Measurements from ENCODE around the gene SELENOS. TPM values are rescaled to one million over a fixed set of nuclear protein-coding genes. Genes with fewer than 3 reads are reported as not detected.

The SELENOS gene
- total and polyA plus RNA-seq, 9 of the 15 experiments (the other 6 are each of a cell fraction or from before 2014, with no cell fraction given): 24.9 to 57.4 (median 47.9) TPM

DNA sequence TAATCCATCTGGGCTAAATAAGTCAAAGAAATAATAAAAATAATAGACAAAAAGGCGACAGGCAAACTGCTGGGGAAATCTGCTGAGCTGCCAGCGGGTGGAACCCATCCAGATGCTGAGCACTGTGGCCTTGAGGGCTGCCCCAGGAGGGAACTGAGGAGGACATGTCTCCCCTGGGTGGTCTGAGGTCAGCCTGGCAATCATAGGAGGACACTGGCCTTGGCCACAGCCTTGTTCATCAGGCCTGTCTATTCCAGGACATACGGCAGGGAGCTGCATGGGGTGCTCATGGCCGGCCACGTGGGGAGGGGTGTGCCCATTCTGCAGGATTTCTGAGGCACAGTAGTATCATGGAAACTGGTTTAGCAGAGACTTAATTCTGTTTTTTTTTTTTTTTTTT is 39.2 kb upstream of the SELENOS start:
- no TSS peak for BruUV-seq (replicated peaks)
- FAIRE-seq: no peak

More for the DNA sequence above, 39.2 kb upstream of the SELENOS start:
- Histone ChIP-seq H3K4me1 (replicated peaks in 1 of 2; ENCODE audit: control insufficient read depth in 2 of 2, insufficient read depth in 2 of 2, low read length in 2 of 2) (no peaks in the 10 kb centered on the region), H2AFZ (ENCODE audit: low read depth, low read length) (no peak overlapping the region), H4K20me1 (replicated peaks; ENCODE audit: control insufficient read depth, insufficient read depth, low read length) (no peaks in the 10 kb centered on the region; the same call in 1 of the 2 replicates), H3K36me3 (ENCODE audit: control insufficient read depth, insufficient read depth, low read length) (no peaks in the 10 kb centered on the region), H3K79me2 (ENCODE audit: control insufficient read depth, insufficient read depth, low read length) (no peaks in the 10 kb centered on the region), H3K27me3 (ENCODE audit: control insufficient read depth in 2 of 2, insufficient read depth in 2 of 2, low read length in 2 of 2) (peaks cover 0 to 36% of the 10 kb centered on the region in 2 experiments; a peak in 3 of 5 replicates), H3K27ac (ENCODE audit: extremely low read depth, low read depth, low read length) (no peak overlapping the region), H3K9me1 (ENCODE audit: control insufficient read depth, insufficient read depth, low read length) (no peaks in the 10 kb centered on the region), H3K4me2 (ENCODE audit: insufficient read depth, low read length) (no peak overlapping the region), H3K9me3 (replicated peaks; ENCODE audit: control insufficient read depth, insufficient read depth, low read depth, low read length) (no peaks in the 10 kb centered on the region), H3K9ac (ENCODE audit: insufficient read depth in 1 of 2, low read depth in 2 of 2, low read length in 2 of 2) (no peak overlapping the region), H3K4me3 (no peak overlapping the region)
- intact Hi-C loops (cut with micrococcal nuclease) (no loop called here), in situ Hi-C loops (cut with MboI) (no loop called here)
- ChIA-PET POLR2A (interaction anchor here (0.7 to 1.7 kb wide), 2 partner anchors 13 to 161 kb away, joined by 4 to 5 read pairs; no protein-coding TSS in a partner anchor), CTCF (ENCODE audit: low intra/inter-chr PET ratio) (no interaction called here)
- DNase-seq (ENCODE audit: extremely low read depth in 1 of 4, low spot score in 3 of 4): no peak
- 53% methylated on average over 5 of the region's 5 CpGs for WGBS (ENCODE audit: insufficient coverage, low coverage, missing lambda C conversion rate)
- ATAC-seq: no peak
- no peak for TF ChIP-seq TBL1XR1 (IDR thresholded peaks at IDR 0.05; ENCODE audit: low read length in 2 of 2)
- no peak for TF ChIP-seq SAFB (IDR thresholded peaks at IDR 0.05; ENCODE audit: borderline replicate concordance, low read depth, low read length)
- no peak for TF ChIP-seq NFE2 (IDR thresholded peaks at IDR 0.05; ENCODE audit: low read depth)
- TF ChIP-seq POLR2H (tag; IDR thresholded peaks at IDR 0.05; ENCODE audit: low read depth): no peak
- TF ChIP-seq U2AF2 (optimal IDR thresholded peaks at IDR 0.05; ENCODE audit: low read depth, low read length): no peak
- no peak for TF ChIP-seq CREB3L1 (IDR thresholded peaks at IDR 0.05; ENCODE audit: borderline replicate concordance, low read depth)
- TF ChIP-seq ZNF583 (CRISPR knock-in tag; IDR thresholded peaks at IDR 0.05): no peak
- TF ChIP-seq, protein P1, sequence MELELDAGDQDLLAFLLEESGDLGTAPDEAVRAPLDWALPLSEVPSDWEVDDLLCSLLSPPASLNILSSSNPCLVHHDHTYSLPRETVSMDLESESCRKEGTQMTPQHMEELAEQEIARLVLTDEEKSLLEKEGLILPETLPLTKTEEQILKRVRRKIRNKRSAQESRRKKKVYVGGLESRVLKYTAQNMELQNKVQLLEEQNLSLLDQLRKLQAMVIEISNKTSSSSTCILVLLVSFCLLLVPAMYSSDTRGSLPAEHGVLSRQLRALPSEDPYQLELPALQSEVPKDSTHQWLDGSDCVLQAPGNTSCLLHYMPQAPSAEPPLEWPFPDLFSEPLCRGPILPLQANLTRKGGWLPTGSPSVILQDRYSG (tag; conservative IDR thresholded peaks at IDR 0.05; ENCODE audit: low read depth): no peak
- TF ChIP-seq SRSF1 (IDR thresholded peaks at IDR 0.05; ENCODE audit: low read depth, low read length): no peak
- TF ChIP-seq ZNF76 (CRISPR knock-in tag; IDR thresholded peaks at IDR 0.05; ENCODE audit: borderline replicate concordance): no peak
- TF ChIP-seq JUN (IDR thresholded peaks at IDR 0.05; ENCODE audit: borderline replicate concordance, low read depth, low read length): no peak
- no peak for TF ChIP-seq JUN (CRISPR knock-in tag; IDR thresholded peaks at IDR 0.05; ENCODE audit: borderline replicate concordance)
- no peak for TF ChIP-seq ETS2 (tag; IDR thresholded peaks at IDR 0.05; ENCODE audit: borderline replicate concordance, poor library complexity, severe bottlenecking)

Data from K562 (cell line).